CMK (cell line): ENCODE measurements around the gene PITPNC1.
"Not testable (repeated sequence)": the region's sequence is repeated elsewhere in the genome, so short reads cannot be mapped to it uniquely, and the experiment has no call there.

Source experiments
- DNase-seq: peaks from one replicate; pipeline ENCODE4 v3.0.0-alpha.2; 2010; ENCODE audit warnings: low read depth

PITPNC1 gene

GRCh38 chr17:67689534-67690177, 312.6 kb downstream of the PITPNC1 start:
- no peak for DNase-seq

- no peak for DNase-seq
Measured at GRCh38 chr17:67693811-67694210, 316.7 kb downstream of the PITPNC1 start.

- DNase-seq = no peak
Measured at GRCh38 chr17:67696347-67696746, 319.3 kb downstream of the PITPNC1 start.

GRCh38 chr17:67696853-67697498, 319.9 kb downstream of the PITPNC1 start:
- no peak for DNase-seq

GRCh38 chr17:67700037-67700724, 323.1 kb downstream of the PITPNC1 start:
- no peak for DNase-seq

- DNase-seq = no peak
Measured at GRCh38 chr17:67700725-67701119, 323.6 kb downstream of the PITPNC1 start.

- DNase-seq = not testable (repeated sequence)
Measured at GRCh38 chr17:67702861-67703260, 325.8 kb downstream of the PITPNC1 start.

- DNase-seq = no peak
Measured at GRCh38 chr17:67707442-67707841, 330.4 kb downstream of the PITPNC1 start.

- no peak for DNase-seq
Measured at GRCh38 chr17:67708378-67708777, 331.3 kb downstream of the PITPNC1 start.

- no peak for DNase-seq
Measured at GRCh38 chr17:67711916-67712315, 334.8 kb downstream of the PITPNC1 start.

- peak; percentile 54 for DNase-seq
Measured at GRCh38 chr17:67712375-67712774, 335.3 kb downstream of the PITPNC1 start.

- DNase-seq = no peak
Measured at GRCh38 chr17:67713169-67713568, 336.1 kb downstream of the PITPNC1 start.

- peak; percentile 31 for DNase-seq
Measured at GRCh38 chr17:67716405-67716798, 339.3 kb downstream of the PITPNC1 start.

- DNase-seq = no peak
Measured at GRCh38 chr17:67717192-67717623, 340.1 kb downstream of the PITPNC1 start.

GRCh38 chr17:67717624-67718324, 340.7 kb downstream of the PITPNC1 start, which contains the start of gene NOL11:
Gene NOL11, plus strand, starts transcription at chr17:67717936. Its CDS starts 12 bp downstream, at chr17:67717948.
- DNase-seq = peak; percentile 98

- no peak for DNase-seq
Measured at GRCh38 chr17:67718325-67718941, 341.4 kb downstream of the PITPNC1 start.

- DNase-seq = no peak
Measured at GRCh38 chr17:67725373-67725791, 348.3 kb downstream of the PITPNC1 start.

- no peak for DNase-seq
Measured at GRCh38 chr17:67725807-67726206, 348.7 kb downstream of the PITPNC1 start.

- not testable (repeated sequence) for DNase-seq
Measured at GRCh38 chr17:67727152-67728039, 350.3 kb downstream of the PITPNC1 start.

GRCh38 chr17:67729903-67730302, 352.8 kb downstream of the PITPNC1 start:
- no peak for DNase-seq

- no peak for DNase-seq
Measured at GRCh38 chr17:67730731-67731130, 353.6 kb downstream of the PITPNC1 start.
